ENCODE data around the gene PVALB.

DNA sequence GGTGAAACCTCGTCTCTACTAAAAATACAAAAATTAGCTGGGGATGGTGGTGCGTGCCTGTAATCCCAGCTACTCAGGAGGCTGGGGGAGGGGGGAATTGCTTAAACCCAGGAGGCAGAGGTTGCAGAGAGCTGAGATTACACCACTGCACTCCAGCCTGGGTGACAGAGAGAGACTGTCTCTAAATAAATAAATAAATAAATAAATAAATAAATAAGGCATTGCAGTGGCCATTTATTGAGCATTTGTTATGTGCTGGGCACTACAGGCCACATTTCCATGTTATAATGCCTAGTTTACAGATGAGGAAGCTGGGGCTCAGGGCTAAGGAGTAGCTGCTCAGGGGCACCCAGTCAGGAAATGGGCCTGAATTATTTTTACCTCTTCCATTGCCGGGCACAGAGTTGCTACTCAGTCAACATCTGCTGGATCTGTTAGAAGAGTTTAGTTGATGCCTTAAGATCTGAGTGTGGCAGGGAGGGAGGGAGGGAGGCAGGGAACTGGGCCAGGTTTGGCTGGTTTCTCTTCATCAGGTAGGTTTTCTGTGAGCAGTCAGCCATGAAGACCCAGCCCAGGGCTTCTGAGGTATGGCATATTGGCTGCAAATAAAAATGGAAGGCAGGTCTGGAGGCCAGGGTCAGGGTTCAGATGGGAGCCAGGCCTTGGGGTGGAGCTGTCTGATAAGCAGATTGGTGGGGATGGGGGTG lies 5.6 kb downstream of the PVALB start:
- TF ChIP-seq, protein P1, sequence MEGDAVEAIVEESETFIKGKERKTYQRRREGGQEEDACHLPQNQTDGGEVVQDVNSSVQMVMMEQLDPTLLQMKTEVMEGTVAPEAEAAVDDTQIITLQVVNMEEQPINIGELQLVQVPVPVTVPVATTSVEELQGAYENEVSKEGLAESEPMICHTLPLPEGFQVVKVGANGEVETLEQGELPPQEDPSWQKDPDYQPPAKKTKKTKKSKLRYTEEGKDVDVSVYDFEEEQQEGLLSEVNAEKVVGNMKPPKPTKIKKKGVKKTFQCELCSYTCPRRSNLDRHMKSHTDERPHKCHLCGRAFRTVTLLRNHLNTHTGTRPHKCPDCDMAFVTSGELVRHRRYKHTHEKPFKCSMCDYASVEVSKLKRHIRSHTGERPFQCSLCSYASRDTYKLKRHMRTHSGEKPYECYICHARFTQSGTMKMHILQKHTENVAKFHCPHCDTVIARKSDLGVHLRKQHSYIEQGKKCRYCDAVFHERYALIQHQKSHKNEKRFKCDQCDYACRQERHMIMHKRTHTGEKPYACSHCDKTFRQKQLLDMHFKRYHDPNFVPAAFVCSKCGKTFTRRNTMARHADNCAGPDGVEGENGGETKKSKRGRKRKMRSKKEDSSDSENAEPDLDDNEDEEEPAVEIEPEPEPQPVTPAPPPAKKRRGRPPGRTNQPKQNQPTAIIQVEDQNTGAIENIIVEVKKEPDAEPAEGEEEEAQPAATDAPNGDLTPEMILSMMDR (IDR thresholded peaks at IDR 0.05) = no peak
- TF ChIP-seq EZH2 (IDR thresholded peaks at IDR 0.05; ENCODE audit: borderline replicate concordance, insufficient read depth, low read depth, low read length, poor library complexity, severe bottlenecking) = no peak
